Right atrium auricular region (tissue), 2 donors: Measurements from ENCODE around the gene BARHL1. TPM values are rescaled to one million over a fixed set of nuclear protein-coding genes. Genes with fewer than 3 reads are reported as not detected.

Experiments used
- DNase-seq: peaks from one replicate; pipeline ENCODE4 v3.0.0-alpha.2; 2019; ENCODE audit warnings: low spot score
- H3K27ac ChIP-seq, 2 donors: fragments of 200-600 bp; sonication (generic); 1 replicate in 1 of 2; 2 replicates in 1 of 2; pipeline ENCODE4 v1.5.1; 2016 to 2019
- H3K27me3 ChIP-seq, 2 donors: fragments of 200-600 bp; sonication (generic); one replicate each; pipeline versions ENCODE4 v1.5.1 to v1.6.0; 2017 to 2019
- H3K36me3 ChIP-seq: fragments of 200-600 bp; sonication (generic); one replicate; pipeline ENCODE4 v1.5.1; 2016
- H3K4me1 ChIP-seq, 2 donors: fragments of 200-600 bp; sonication (generic); one replicate each; pipeline versions ENCODE4 v1.5.1 to v1.6.0; 2017 to 2019
- H3K4me3 ChIP-seq, 2 donors: fragments of 200-600 bp; sonication (generic); 1 replicate in 1 of 2; 2 replicates in 1 of 2; pipeline ENCODE4 v1.5.1; 2017 to 2019; ENCODE audit warnings: mild to moderate bottlenecking in 1 of 2, moderate library complexity in 1 of 2
- H3K9me3 ChIP-seq, 2 donors: fragments of 200-600 bp; sonication (generic); one replicate each; pipeline ENCODE4 v1.5.1; 2019
- CTCF ChIP-seq, 2 donors: fragments of 200-600 bp; sonication (generic); IDR thresholded peaks; one replicate each; pipeline ENCODE4 v1.5.1; 2019; ENCODE audit warnings: antibody characterized with exemption in 2 of 2
- total RNA-seq, 2 donors: library from RNA; depleted of rRNA; stranded (reverse); fragments of >200 nt; gene quantifications; one replicate each; pipeline ENCODE4 v1.1.0, GENCODE V29; 2016

The BARHL1 gene
- not detected for total RNA-seq

GRCh38 chr9:132582276-132582785 is at the start of gene BARHL1:
Gene BARHL1 (plus strand): TSS chr9:132582606. CDS start chr9:132582798, 192 bp downstream.
- Histone ChIP-seq H3K36me3 (no peaks in the 10 kb centered on the region), H3K9me3 (no peaks in the 10 kb centered on the region), H3K27me3 (peaks cover 49 to 87% of the 10 kb centered on the region in 2 donors), H3K4me1 (peaks cover 0 to 38% of the 10 kb centered on the region in 2 donors), H3K27ac (no peak within 1 kb of the TSS), H3K4me3 (peak within 1 kb of the TSS in 1 of 2 donors; percentile 38)
- TF ChIP-seq CTCF (IDR thresholded peaks at IDR 0.05), result no peak
- DNase-seq, result no peak

- Histone ChIP-seq H3K27ac (no peak overlapping the region), H3K9me3 (peaks cover 0 to 11% of the 10 kb centered on the region in 2 donors), H3K27me3 (no peaks in the 10 kb centered on the region), H3K4me1 (no peaks in the 10 kb centered on the region), H3K36me3 (no peaks in the 10 kb centered on the region), H3K4me3 (no peak overlapping the region)
- no peak for DNase-seq
- TF ChIP-seq CTCF (IDR thresholded peaks at IDR 0.05), result no peak
Observed at GRCh38 chr9:132534832-132535231, 47.6 kb upstream of the BARHL1 start.

- peaks cover 0 to 11% of the 10 kb centered on the region in 2 donors for H3K9me3 ChIP-seq
Observed at GRCh38 chr9:132536124-132536523, 46.3 kb upstream of the BARHL1 start.

DNA sequence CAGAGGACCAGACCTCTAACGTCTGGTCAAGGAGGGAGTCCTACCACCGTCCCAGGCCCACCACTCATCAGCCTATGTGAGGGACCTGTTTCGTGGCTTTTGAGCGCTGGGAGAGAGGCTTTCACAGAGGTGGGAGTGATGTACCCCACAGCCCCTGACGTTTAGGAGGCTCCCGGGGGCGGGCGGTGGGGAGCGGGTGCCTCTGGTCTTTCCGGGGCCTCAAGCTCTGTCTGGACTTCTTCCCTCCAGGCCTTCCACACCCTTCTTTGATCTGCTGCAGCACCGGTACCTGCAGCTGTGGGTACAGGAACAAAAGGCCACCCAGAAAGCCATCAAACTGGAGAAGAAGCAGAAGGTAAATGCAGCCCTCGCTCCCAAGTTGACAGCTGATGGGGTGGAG is 45.1 kb upstream of the BARHL1 start:
- Histone ChIP-seq H3K27me3 (no peaks in the 10 kb centered on the region), H3K9me3 (peaks cover 0 to 11% of the 10 kb centered on the region in 2 donors)

More at GRCh38 chr9:132536124-132536523, 46.3 kb upstream of the BARHL1 start:
- no peaks in the 10 kb centered on the region for H3K27me3 ChIP-seq
- DNase-seq, result no peak
- no peak overlapping the region for H3K4me3 ChIP-seq
- no peak overlapping the region for H3K27ac ChIP-seq
- H3K4me1 ChIP-seq, result no peaks in the 10 kb centered on the region
- no peak for TF ChIP-seq CTCF (IDR thresholded peaks at IDR 0.05)
- no peaks in the 10 kb centered on the region for H3K36me3 ChIP-seq

DNA sequence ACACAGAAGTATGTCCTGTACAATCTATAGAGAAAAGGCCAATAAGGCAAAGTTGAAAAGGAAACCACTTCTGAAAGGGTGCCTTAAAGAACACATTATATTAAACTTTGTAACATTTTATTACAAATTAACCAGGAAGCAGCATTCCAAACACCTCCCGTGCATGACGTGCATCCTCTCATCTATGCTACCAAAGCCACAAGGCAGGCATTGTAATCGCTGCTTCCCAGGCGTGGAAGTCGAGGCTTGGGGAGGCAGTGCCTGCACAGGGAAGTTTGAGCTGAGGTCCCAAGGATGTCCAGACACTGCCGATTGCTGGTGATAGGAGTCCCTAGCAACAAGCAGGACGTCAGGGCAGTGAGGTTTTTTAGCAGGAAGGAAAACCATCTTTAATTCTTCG is 44.3 kb upstream of the BARHL1 start:
- no peaks in the 10 kb centered on the region for H3K4me1 ChIP-seq
- H3K27me3 ChIP-seq, result no peaks in the 10 kb centered on the region
- no peak for TF ChIP-seq CTCF (IDR thresholded peaks at IDR 0.05)
- no peak for DNase-seq
- peaks cover 0 to 11% of the 10 kb centered on the region in 2 donors for H3K9me3 ChIP-seq
- H3K36me3 ChIP-seq, result no peaks in the 10 kb centered on the region
- H3K27ac ChIP-seq, result no peak overlapping the region
- H3K4me3 ChIP-seq, result no peak overlapping the region

More for the DNA sequence above, 45.1 kb upstream of the BARHL1 start:
- H3K27ac ChIP-seq, result no peak overlapping the region
- H3K36me3 ChIP-seq, result no peaks in the 10 kb centered on the region
- H3K4me3 ChIP-seq, result no peak overlapping the region
- no peaks in the 10 kb centered on the region for H3K4me1 ChIP-seq
- no peak for DNase-seq
- TF ChIP-seq CTCF (IDR thresholded peaks at IDR 0.05), result no peak

DNA sequence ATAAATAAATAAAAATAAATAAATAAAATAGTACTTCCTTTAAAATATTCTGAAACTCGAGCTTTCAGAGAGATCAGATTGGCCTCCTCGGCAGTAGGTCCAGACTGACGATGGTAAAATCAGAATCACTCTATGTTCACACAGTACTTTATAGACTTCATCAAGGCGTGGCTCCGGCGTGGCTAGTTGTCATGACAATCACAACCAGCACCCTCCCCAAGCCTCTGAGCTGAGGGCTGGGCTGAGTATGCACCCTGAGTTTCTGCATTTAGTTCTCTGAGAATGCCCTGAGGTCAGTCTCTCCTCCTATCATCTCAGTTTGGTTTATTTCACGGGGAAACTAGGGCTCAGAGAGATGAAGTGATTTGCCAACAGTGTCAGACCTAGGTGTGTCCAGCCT is 43.3 kb upstream of the BARHL1 start:
- Histone ChIP-seq H3K36me3 (no peaks in the 10 kb centered on the region), H3K9me3 (peaks cover 0 to 11% of the 10 kb centered on the region in 2 donors), H3K27me3 (no peaks in the 10 kb centered on the region), H3K4me1 (no peaks in the 10 kb centered on the region), H3K27ac (no peak overlapping the region), H3K4me3 (no peak overlapping the region)
- no peak for TF ChIP-seq CTCF (IDR thresholded peaks at IDR 0.05)
- DNase-seq, result no peak
